HG03196 (cell line): ENCODE results near the gene DNAJB6.

ENCODE experiments used
- ATAC-seq: cut with Tn5 transposase; IDR thresholded peaks from one replicate; pipeline ENCODE4 v1.9.1; 2021; ENCODE audit not compliant: unreplicated experiment

Gene DNAJB6

DNA sequence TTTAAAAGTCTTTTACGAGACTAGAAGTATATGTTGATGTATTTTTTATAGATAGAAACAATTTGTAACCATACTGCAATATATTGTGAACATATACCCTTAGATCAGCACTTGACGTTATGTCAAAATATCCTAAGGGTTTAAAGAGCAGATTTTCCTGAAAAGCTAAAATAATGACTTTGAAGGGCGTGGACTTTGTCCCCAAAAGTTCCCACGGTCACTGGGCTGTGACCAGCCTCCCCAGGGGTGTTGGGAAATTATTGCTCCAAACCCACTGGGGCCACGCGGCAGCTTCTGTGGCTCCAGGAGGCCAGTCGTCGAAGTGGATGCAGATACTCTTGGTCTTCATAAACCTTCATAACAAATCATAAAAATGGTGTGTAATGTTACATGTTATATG lies 29.9 kb downstream of the DNAJB6 start:
- no peak for ATAC-seq

DNA sequence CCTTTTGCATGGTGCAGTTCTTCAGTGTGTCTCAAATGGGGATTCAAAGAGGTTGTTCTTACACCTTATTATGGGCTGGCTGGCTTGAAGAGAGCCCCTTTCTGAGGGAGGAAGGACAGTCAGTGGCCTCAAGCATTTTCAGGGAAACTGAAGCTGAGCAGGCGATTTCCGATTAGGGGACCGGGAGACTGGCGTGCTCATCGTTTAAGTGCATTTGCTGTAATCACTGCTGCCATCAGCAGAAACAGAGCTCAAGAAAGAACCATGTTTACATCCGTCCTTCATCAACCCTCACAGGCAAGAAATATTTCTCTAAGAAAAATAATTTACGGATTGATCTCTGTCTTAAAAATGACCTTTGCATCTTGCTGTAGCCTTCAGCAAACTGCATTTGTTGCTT lies 32.2 kb downstream of the DNAJB6 start:
- no peak for ATAC-seq

DNA sequence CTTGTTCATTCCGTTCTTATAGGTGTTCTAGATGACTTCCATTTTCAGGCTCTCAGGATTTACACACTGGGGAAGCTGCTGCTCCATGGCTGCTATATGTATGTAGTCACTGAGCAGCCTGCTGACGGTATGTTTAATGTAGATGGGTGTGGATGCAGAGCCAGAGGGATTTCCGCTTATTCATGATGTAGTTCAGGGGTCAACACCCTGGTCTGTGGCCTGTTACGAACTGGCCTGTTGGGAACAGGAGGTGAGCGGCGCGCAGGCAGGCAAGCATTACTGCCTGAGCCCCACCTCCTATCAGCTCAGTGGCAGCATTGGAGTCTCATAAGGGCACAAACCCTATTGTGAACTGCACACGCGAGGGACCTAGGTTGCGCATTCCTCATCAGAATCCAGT lies 33.9 kb downstream of the DNAJB6 start:
- ATAC-seq: no peak

DNA sequence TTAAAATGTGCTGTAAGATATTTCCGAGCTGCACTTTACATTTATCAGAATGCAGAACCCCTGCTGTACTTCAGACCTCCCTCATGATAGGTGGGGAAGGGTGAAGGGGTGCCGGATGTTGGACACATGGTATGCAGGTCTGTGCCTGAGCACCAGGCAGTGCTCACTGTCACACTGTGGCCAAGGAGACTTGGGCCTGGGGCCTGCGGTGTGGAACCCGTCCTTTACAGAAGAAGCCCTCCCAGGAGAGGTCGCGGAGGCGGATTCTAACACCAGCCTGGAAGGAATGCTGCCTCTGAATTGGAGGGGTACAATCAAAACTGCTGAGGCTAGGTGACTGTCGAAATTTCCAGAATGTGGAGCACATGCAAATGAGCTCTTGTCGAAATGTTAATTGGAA lies 34.5 kb downstream of the DNAJB6 start:
- no peak for ATAC-seq

DNA sequence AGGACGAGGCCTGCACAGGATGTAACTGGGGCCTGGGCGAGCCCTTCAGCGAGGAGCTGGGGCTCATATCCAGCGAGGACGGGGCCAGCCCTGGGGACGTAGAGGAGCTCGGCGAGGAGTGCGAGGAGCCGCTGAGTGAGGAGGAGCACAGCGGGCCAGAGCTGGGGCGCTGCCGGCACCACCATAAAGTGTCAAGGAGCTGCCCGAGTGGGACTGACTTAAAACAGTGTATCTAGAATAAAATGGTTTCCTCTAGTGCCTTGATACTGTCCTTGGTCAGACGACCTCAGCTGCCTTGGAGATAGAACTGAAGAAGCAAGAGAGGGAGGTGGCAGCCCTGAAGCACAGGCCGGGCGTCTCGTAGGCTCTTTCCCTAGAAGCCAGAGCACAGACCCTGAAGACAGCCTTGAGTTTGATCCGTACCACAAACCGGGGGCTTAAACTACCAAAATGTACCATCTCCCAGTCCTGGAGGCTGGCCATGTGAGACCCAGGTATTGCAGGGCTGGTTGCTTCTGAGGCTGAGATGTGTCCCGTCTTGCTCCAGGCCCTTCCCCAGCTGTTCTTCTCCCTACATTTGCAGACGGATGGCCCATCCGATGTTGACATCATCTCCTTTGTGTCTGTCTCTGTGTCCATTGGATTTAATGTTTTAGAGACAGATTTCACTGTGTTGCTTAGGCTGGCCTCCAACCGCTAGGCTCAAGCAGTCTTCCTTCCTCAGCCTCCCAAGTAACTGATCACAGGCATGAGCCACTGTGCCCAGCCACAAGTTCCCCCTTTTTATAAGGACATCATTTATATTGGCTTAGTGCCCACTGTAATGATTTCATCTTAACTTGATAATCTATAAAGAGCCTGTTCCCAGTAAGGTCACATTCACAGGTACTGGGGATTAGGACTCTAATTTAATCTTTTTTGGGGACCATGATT lies 35.8 kb downstream of the DNAJB6 start:
- no peak for ATAC-seq

DNA sequence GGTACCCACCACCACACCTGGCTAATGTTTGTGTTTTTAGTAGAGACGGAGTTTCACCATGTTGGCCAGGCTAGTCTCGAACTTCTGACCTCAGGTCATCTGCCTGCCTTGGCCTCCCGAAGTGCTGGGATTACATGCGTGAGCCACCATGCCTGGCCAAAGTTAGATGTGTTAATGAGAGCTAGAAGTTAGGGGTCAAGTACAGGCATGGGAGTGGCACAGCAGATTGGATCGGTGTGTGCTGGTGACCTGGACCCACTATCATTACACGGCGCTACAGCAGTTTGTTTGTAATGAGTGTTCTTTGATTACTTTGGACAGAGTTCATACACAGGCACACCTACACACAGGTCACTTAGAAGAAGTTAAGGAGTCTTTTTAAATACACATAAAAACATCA lies 36.7 kb downstream of the DNAJB6 start:
- no peak for ATAC-seq

DNA sequence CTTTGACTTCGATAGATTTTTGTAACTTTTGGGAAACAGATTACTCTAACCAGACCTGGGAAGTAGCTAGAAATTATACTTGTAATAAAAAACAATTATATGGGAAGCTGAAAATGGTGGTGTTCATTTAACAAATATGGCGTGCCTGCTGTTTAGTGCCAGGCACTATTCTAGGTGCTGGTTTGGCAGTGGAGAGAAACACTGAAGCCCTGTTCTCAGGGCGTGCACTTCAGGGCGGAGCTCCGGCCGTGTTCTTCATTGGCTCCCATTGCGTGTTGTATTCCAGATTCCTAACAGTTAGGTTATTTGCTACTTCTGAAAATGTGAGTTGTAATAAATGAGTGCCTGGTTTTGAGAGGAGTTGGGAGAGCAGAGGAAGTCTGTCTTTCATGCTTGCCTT lies 38.6 kb downstream of the DNAJB6 start:
- ATAC-seq: no peak

DNA sequence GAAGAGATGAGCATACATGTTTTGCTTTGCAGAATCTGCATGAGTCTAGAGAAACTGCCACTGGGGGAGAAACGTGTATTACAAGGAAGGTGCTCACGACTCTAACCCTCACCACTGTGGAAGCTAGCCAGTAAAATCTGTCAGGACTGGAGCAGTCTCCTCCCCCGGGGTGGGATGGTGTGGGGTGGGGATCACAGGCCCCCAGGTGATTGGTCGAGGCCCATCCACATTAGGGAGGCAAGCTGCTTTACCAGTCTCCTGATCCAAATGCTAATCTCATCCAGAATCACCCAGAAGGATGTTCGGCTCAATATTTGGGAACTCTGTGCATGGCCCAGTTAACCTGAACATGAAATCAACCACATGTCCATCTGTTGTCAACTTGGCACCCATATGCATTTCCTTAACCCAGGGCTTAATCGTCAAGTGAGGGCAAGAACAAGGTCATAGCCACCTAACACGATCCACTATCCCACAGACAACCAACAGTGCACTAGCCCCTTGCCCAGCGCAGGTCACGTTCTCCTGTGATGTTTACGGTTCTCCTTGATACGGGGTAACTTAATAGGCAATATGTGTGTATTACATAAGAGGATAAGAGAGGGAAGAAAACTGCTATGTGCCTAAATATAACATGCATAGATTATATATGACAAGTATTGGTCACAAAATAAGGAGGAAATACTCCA lies 40.8 kb downstream of the DNAJB6 start:
- ATAC-seq: no peak

DNA sequence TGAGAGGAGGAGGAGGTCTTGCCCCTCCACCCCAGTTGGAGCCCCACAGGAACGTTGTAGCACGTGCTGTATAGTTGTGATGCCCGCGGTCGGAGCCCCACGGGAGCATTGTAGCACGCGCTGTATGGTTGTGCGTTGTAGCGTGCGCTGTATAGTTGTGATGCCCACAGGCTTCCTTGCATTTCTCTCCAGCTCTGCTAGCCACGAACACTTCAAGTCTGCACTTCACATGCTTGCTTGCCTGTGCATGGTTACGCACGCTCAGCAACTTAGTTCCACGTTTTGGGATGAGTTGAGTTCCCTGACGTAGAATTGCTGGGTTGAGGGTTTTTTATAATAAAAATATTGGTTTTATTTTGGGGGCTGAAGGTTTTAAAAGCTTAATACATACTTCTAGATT lies 41.6 kb downstream of the DNAJB6 start:
- ATAC-seq: no peak

DNA sequence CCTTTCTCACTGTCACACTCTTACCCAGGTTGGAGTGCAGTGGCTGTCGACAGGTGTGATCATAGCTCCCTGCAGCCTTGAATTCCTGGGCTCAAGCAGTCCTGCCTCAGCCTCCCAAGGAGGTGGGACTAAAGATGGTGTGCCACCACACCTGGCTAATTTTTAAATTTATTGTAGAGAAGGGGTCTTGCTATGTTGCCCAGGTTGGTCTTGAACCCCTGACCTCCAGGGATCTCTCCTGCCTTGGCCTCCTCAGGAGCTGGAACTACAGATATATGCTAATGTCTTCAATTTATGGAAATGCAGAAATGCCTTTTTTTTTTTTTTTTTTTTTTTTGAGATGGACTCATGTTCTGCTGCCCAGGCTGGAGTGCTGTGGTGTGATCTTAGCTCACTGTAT lies 42.7 kb downstream of the DNAJB6 start:
- no peak for ATAC-seq

DNA sequence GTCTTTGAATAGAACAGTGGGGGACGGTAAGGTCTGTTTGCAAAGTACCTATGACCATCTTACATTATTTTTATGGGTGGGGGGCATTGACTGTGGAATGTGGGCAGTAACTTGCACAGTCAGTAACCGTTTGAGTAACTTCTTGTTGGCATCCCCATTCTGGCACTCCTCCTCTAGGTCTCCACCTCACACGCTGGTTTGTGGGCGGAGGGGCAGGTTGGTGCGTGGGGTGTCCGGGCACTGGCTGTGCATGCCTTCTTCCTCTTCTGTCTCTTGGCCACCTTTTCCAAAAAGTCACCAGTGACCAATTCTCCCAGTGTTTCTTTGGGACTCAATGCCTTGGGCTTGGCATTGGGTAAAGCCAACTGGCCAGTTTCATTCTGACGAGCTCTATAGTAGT lies 43.6 kb downstream of the DNAJB6 start:
- no peak for ATAC-seq

DNA sequence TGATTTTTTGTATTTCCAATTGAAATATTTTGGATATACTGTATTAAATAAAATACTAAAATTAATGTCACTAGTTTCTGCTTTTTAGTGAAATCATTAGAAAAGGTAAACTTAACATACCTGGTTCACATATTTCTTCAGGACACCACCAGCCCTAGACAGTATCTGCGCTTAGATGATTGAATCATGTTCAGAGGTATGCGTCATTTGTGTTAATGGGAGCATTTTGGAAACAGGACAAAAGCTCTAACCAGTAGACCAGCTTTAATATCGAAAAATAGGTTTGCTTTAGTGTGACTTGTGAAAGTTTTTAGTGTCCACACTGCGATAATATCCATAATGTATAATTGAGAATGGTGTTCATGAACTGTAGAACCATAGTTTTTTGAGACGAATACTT lies 47.1 kb downstream of the DNAJB6 start:
- no peak for ATAC-seq

DNA sequence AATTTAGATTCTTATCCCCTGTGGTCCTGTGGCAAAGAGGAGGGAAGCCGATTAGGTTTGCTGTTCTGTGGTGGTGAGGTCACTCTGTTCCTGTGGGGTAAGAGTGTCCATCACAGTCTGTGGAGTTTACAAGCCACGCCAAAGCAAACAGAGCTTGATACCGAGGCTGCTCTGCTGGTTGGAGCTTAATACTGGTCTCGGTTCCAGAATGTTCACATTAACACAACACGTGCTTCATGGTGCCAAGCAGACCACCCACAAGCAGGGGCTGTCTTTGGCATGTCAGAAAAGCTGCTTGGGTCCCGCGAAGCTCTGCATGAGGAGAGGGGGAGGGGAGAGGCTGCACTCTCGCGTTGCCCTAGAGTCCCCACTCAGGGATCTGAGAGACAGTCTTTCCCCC lies 47.5 kb downstream of the DNAJB6 start:
- no peak for ATAC-seq

DNA sequence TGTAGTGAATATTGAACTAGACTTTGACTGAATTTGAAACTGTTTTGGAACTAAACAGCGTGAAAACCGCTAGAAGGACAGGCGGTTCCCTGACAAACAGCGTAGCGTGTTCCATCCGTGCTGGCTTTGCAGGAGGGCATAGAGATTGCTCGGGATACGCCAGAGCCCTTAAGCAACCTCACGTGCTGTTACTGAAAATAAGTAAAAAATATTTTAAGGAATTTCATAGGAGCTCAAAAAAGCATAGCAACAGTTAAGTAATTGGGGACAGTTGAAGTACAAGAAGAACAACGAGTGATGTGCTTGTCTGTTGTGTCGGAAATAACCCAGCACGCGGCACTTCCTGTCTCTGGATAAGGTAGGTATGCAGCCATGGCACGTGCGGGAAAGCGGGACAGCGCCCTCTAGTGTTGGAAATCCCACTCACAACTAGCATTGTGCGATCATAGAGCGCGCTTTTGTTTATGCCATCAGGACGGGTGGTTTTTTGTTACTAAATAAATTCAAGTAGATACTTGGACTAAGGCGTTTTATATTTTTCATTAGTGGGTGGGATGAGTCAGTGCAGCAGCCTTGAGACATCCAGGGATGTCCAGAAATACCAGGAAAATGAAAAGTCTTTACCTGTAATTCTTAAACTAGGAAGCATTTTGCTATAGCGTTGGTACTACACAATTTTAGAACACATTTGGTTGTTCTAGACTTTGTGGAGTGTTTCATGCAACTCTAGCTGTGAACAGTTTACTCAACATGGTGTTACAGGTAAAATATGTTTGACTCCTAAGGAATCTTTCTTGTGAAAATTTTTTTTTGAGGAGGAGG lies 50.4 kb downstream of the DNAJB6 start:
- peak; percentile 85 for ATAC-seq

DNA sequence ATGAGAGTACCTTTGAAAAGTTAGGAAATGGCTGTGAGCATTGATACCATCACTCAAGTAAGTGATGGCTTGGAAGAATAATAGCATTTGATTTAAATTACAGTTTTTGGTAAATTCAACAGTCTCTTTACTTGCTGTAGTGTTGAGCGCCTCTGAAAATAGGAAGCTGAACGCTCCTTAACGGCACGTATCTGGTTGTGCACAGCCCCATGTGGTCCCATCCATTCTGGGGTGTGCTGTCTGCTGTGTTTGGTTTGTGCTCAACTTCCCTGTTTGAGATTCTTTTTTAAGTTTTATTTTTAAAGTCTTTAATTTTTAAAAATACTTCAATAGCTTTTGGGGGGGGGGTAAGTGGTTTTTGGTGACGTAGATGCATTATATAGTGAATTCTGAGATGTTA lies 51.5 kb downstream of the DNAJB6 start:
- no peak for ATAC-seq

DNA sequence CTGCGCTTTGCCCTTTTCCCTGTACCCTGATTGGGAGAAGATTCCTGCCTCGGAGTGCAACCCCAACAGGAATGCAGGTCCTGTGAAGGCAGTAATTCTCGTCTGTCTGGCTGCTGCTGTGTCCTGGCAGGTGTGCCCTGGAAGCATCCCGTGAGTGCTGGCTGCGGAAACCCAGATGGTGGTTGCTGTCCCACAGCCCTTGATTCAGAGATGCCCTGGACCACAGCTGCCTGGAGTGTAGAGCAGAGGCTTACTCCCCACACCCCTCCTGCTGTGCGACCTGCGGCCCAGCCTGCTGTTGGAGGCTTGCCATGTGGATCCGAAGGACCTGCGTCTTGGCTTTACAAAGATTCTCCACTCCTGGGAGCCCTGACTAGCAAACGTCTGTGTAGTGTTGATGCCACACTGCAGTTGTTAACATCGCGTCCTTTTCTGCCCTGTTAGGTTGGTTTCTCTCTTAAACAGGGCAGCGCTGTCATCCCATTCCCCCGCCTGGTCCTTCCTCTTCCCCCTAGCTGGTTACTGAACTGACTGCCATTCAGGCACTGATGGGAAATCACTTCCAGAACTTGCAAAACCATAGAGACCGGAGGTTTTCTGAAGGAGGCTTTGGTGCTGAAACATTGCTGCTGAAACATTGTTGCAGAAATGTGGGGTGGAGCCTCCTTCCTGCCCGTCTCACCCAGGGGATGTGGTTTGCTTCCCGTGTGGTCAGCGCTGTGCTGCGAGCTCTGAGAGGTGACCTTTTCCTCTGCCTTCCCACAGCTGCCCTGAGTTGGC lies 53.3 kb downstream of the DNAJB6 start:
- no peak for ATAC-seq

DNA sequence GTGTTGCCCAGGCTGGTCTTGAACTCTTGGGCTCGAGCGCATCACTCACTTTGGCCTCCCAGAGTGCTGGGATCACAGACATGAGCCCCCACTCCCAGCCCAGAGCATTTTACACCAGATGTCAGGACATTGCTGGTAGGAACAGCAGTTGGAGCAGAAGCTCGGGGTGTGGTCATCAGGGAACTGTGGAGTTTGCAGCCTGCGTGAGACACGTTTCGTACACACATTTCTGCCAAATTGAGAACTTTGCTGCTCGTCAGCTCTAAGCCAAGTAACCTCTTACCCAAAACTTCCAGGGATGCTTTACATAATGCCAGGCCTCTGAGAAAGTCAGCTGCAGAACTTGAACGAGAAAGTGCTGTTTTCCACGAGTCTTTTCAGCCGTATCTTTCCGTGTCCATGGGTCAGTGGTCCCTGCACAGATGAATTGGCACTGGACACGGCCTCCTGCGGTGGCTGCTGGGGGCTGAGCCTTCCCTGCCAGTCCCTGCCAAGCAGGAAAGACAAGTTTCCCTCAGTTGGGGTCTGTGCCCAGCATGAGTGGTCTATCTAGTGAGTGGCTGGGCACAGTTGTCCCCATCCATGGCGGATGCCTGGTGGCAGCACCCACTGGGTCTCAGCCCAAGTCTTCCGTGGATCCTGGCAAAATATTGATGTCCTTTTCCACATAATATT lies 54.4 kb downstream of the DNAJB6 start:
- ATAC-seq: no peak

DNA sequence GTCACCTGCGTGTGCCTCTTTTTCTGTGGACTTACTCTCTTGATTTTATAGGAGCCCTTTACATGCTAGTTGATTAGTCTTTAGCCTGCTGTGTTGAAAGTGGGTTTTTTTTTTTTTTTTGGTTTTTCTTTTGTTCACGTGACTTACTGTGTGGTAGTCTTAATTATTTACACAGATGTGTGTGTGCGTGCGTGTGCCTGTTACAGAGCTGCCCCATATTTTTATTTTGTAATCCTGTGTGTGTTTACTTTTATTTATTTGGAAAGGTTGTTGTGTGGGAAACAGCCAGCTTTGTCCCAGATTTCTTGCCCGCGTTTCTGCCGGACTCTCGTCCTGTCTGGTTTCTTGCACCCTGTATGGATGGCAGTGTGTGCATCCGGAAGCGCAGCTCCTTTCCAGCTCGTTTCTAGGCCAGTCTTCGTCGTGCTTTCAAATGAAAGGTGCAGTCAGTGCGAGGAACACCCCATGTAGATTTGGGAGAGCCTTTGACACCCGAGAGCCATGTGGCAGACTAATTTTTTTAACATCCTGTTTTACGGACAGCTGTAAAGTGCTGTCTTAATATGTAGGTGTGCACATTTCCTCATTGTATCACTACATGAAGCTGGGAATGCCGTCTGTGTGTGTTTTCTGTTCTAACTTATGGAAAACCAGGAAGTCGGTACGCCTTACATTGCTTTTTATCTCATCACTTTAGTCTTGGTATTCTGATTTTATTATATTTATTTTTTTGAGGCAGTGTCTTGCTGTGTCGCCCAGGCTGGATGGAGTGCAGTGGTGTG lies 55.6 kb downstream of the DNAJB6 start:
- no peak for ATAC-seq
